Retinal pigment epithelial cell (primary cell): ENCODE measurements around the gene BICRAL.
"Not testable (repeated sequence)": the region's sequence is repeated elsewhere in the genome, so short reads cannot be mapped to it uniquely, and the experiment has no call there.

Source experiments
- DNase-seq: peaks from one replicate; pipeline ENCODE4 v3.0.0-alpha.2; 2010; ENCODE audit warnings: low read depth
- H3K4me3 ChIP-seq: 2 replicates; pipeline ENCODE4 v1.5.1; 2011; ENCODE audit warnings: mild to moderate bottlenecking, low read length, control low read depth, moderate library complexity
- TF ChIP-seq, protein P1 (sequence below): conservative IDR thresholded peaks from 2 replicates; pipeline ENCODE4 v1.5.1; 2011; ENCODE audit warnings: low read depth, low read length, control low read depth, inconsistent platforms

Gene BICRAL, protein sequence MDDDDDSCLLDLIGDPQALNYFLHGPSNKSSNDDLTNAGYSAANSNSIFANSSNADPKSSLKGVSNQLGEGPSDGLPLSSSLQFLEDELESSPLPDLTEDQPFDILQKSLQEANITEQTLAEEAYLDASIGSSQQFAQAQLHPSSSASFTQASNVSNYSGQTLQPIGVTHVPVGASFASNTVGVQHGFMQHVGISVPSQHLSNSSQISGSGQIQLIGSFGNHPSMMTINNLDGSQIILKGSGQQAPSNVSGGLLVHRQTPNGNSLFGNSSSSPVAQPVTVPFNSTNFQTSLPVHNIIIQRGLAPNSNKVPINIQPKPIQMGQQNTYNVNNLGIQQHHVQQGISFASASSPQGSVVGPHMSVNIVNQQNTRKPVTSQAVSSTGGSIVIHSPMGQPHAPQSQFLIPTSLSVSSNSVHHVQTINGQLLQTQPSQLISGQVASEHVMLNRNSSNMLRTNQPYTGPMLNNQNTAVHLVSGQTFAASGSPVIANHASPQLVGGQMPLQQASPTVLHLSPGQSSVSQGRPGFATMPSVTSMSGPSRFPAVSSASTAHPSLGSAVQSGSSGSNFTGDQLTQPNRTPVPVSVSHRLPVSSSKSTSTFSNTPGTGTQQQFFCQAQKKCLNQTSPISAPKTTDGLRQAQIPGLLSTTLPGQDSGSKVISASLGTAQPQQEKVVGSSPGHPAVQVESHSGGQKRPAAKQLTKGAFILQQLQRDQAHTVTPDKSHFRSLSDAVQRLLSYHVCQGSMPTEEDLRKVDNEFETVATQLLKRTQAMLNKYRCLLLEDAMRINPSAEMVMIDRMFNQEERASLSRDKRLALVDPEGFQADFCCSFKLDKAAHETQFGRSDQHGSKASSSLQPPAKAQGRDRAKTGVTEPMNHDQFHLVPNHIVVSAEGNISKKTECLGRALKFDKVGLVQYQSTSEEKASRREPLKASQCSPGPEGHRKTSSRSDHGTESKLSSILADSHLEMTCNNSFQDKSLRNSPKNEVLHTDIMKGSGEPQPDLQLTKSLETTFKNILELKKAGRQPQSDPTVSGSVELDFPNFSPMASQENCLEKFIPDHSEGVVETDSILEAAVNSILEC

DNA sequence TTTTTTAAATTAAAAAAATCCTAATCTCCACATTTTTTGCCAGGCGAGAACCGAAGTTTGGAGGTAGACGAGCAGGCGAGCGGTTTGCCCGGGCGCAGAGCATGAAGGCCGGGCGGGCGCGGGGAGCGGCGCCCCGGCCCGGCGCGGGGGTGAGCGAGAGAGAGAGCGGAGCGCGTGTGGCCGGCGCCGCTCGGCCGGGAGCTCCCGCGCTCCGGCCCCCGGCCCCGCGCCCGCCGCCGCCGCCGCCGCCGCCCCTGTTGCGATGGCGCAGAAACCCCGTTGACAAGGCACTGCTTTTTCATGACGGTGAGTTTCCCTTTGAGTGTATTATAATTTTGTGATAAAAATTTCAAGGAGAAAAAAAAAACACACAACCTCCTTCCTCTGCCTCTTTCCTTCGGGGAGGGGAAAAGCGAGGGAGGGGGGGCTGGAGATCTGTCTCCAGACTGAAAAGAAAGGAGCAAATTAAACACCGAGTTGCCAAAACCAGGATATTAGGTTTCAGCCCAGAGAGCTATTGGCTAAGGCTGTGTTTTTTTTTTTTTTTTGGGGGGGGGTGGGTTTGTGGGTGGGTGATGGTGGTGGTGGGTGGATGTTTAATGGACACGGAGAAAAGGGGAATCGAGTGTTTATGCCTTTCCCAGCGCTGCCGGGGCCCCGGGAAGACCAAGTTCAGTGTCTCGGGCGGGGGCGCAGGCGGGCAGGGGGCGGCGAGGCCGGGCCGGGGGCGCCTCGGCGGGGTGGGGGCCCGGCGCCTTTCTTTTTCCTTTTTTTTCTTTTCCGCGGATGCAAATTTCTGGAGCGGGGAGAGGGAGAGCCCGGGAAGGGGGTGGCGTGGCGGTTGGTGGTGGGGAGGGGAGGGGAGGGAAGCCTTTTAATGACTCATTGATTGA is at the start of gene BICRAL:
Gene BICRAL (plus strand): TSS at position 257 of the 893 bp plus-strand sequence. CDS start 39,971 bp downstream, outside the sequence.
- no peak for DNase-seq
- TF ChIP-seq, protein P1, sequence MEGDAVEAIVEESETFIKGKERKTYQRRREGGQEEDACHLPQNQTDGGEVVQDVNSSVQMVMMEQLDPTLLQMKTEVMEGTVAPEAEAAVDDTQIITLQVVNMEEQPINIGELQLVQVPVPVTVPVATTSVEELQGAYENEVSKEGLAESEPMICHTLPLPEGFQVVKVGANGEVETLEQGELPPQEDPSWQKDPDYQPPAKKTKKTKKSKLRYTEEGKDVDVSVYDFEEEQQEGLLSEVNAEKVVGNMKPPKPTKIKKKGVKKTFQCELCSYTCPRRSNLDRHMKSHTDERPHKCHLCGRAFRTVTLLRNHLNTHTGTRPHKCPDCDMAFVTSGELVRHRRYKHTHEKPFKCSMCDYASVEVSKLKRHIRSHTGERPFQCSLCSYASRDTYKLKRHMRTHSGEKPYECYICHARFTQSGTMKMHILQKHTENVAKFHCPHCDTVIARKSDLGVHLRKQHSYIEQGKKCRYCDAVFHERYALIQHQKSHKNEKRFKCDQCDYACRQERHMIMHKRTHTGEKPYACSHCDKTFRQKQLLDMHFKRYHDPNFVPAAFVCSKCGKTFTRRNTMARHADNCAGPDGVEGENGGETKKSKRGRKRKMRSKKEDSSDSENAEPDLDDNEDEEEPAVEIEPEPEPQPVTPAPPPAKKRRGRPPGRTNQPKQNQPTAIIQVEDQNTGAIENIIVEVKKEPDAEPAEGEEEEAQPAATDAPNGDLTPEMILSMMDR, result no peak
- peak within 1 kb of the TSS; percentile 66 for H3K4me3 ChIP-seq

DNA sequence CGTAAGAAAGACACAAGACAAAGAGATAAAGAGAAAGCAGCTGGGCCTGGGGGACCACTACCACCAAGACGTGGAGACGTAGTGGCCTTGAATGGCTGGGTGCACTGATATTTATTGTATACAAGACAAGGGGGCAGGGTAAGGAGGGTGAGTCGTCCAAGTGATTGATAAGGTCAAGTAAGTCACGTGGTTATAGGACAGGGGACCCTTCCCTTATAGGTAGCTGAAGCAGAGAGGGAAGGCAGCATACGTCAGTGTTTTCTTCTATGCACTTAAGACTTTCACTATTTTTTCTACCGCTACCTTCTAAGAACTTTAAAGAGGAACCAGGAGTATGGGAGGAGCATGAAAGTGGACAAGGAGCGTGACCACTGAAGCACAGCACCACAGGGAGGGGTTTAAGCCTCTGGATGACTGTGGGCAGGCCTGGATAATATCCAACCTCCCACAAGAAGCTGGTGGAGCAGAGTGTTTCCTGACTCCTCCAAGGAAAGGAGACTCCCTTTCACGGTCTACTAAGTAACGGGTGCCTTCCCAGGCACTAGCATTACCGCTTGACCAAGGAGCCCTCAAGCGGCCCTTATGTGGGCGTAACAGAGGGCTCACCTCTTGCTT is 47.9 kb upstream of the BICRAL start:
- DNase-seq, result not testable (repeated sequence)

DNA sequence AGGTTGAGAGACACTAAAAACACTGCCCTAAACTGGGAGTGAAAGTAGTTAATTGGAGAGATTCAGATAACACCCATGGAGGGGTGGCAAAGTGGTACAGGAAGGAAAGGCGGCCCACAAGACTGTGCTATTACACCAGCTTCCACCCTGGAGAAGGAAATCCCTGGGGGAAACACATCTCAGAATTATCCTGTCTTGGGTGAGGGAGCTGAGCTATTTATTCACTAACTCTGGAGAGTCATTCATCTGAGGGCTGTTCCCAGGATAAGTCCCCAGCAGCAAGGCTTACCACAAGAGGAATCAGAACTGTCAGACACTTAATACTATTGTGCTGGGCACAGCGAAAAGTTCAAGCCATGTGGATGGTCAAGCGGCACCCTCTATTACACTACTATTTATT is 45.9 kb upstream of the BICRAL start:
- no peak for DNase-seq
- TF ChIP-seq, protein P1, result no peak
- H3K4me3 ChIP-seq, result no peak overlapping the region

More for the DNA sequence above, 47.9 kb upstream of the BICRAL start:
- H3K4me3 ChIP-seq, result not testable (repeated sequence)

DNA sequence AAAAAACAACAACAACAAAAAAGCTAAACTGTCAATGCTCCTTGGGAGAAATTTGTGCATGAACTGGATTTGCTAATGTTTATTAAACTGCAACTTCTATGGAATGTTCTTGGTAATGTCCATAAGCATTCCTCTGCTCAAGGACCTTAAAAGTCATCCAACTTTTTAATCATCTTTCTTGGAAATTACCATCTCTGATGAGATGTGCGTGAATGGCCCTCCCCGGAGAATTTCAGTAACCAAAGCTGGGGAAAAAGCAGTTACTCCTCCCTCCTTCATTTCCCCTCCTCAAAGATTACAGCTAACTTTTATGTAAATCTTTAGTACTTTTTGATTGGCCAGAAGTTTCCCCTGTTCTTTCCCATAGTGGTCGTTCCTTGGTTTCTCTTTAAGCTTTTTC is 41.1 kb upstream of the BICRAL start:
- TF ChIP-seq, protein P1, result no peak
- H3K4me3 ChIP-seq, result no peak overlapping the region
- DNase-seq, result no peak

DNA sequence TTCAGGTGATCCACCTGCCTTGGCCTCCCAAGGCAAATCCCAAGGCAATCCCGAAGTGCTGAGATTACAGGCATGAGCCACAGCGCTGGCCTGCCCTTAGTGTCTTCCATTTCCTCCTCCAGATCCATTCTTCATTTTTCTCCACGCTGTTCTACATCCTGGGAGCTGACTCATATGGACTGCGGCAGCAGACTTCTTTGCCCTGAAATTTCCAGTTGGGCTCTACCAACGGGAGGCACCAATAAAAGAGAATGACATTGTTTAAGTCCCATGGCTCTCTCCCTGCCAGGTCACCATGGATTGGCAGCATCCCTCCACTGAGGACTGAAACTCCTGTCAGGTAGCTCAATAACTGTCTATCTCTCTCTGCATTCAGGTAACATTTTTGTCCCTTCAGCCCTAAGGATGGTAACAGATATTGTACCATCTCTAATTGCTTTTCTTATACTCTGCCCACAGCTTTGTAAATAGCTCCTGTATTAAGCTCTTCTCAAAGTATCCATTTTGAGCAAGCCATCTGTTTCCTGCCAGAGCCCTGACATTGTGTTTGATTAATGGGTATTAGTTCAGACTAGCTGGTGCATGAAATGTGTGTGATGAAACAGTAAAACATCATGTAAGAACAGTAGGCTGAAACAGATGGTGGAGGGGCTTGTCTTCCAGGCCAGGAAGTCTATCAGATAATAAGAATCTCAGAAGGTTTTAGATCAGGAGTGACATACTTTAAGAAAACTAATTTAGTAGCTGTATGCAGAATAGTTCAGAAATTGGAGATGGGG is 39.5 kb upstream of the BICRAL start:
- DNase-seq, result no peak
- no peak overlapping the region for H3K4me3 ChIP-seq
- TF ChIP-seq, protein P1, result no peak

DNA sequence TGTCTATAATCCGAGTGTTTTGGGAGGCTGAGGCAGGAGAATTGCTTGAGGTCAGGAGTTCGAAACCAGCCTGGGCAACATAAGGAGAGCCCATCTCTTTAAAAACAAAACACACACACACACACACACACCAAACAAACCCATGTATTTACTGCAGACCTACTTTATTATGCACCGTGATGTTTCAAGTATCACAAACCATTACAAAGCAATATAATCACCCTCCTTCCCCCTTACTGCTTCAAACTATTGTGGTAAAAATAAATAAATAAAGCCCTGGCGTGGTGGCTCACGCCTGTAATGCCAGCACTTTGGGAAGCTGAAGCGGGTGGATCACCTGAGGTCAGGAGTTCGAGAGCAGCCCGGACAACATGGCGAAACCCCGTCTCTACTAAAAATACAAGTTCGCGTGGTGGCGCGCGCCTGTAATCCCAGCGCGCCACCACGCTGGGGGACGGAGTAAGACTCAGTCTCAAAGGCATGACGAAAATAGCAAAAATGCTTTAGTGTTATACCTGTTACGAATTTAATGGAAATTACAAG is 37.4 kb upstream of the BICRAL start:
- TF ChIP-seq, protein P1, result no peak
- H3K4me3 ChIP-seq, result peak overlapping the region; percentile 99
- DNase-seq, result no peak
